Fibroblast of mammary gland (primary cell): ENCODE results near the gene LMO1.
A peak's percentile ranks its signal among the peaks of the same experiment; 100 is the strongest.

Source experiments
- DNase-seq: peaks from one replicate; pipeline ENCODE4 v3.0.0-alpha.2; 2010; ENCODE audit warnings: low read depth
- H3K4me3 ChIP-seq: 2 replicates; pipeline ENCODE4 v1.5.1; 2011; ENCODE audit warnings: low read depth, mild to moderate bottlenecking, low read length, moderate library complexity; ENCODE audit not compliant: control insufficient read depth
- TF ChIP-seq, protein P1 (sequence below): conservative IDR thresholded peaks from 2 replicates; pipeline ENCODE4 v1.5.1; 2011; ENCODE audit warnings: low read depth, low read length, inconsistent platforms; ENCODE audit not compliant: control insufficient read depth, insufficient read depth

Gene LMO1

DNA sequence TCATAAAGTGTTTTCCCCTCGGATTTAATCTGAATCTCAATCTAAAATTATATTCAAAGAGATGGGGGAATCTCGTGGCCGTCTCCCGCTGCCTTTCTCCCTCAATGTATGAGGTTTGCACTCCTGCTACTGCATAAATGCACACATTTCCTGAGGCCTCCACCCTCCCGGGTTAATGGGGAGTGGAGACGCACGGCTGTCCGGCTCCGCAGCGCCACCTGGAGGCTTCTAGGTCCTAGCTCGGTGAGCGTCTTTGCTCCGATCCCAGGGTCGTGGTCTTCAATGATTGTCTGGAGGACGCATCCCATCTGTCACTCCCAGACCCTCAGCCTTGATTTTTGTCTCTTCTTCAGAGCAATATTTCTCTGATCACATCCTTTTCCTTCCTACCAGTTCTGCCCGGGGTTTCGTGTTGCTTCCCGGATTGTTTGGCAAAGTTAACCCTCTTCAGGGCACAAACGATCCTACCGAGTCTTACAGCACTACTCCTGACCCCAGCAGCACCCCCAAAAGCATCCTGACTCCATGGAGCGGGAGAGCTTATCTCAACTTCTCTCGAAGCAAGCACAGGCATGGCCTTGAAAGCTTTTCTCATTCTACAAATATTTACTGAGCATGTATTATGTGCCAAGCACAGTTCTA, at the start of gene LMO1:
Gene LMO1, minus strand, starts transcription at position 110 of the 642 bp plus-strand sequence. CDS start 516 bp downstream, outside the sequence.
- TF ChIP-seq, protein P1, sequence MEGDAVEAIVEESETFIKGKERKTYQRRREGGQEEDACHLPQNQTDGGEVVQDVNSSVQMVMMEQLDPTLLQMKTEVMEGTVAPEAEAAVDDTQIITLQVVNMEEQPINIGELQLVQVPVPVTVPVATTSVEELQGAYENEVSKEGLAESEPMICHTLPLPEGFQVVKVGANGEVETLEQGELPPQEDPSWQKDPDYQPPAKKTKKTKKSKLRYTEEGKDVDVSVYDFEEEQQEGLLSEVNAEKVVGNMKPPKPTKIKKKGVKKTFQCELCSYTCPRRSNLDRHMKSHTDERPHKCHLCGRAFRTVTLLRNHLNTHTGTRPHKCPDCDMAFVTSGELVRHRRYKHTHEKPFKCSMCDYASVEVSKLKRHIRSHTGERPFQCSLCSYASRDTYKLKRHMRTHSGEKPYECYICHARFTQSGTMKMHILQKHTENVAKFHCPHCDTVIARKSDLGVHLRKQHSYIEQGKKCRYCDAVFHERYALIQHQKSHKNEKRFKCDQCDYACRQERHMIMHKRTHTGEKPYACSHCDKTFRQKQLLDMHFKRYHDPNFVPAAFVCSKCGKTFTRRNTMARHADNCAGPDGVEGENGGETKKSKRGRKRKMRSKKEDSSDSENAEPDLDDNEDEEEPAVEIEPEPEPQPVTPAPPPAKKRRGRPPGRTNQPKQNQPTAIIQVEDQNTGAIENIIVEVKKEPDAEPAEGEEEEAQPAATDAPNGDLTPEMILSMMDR = peak; percentile 92
- peak; percentile 68 for DNase-seq
- H3K4me3 ChIP-seq = no peak within 1 kb of the TSS

DNA sequence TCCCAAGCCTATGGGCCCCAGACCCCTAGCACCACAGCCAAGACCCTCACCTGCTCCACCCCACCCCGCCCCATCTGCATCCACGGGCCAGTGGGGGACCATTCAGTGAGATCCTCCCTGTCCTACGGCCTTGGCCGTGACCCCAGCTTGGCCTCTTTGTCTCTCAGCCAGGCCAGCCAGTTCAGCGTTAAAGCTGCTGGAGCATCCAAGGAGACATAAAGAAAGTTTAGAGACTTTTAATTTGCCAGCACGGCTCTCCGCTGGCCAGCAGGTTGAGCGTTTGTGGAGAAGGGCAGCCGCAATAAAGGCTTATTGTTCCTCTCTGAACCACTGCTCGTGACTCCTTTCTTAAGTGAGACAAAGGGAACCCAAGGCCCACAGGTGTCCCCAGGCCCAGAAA, 49.3 kb upstream of the LMO1 start:
- no peak for DNase-seq
- TF ChIP-seq, protein P1 = no peak
- H3K4me3 ChIP-seq = no peak overlapping the region

DNA sequence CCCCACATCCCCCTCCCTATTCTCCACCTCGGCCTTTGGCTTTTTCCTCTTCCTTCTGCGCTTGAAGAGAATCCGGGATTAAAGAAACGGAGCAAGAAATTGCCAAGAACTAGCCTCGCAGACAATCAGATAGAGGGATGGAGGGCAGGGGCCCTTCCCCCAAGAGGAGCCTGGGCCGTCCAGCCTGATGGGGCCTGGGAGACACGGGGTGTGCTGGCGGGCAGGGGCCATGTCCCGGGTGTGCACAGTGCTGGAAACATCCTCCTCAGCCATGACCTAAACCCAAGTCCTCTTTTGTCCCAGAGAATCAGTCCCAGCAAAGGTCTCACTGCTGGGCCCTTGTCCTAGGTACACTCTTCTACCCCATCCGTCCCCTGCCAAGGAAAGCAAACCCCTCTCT, 47.7 kb upstream of the LMO1 start:
- no peak overlapping the region for H3K4me3 ChIP-seq
- DNase-seq = no peak
- TF ChIP-seq, protein P1 = no peak

DNA sequence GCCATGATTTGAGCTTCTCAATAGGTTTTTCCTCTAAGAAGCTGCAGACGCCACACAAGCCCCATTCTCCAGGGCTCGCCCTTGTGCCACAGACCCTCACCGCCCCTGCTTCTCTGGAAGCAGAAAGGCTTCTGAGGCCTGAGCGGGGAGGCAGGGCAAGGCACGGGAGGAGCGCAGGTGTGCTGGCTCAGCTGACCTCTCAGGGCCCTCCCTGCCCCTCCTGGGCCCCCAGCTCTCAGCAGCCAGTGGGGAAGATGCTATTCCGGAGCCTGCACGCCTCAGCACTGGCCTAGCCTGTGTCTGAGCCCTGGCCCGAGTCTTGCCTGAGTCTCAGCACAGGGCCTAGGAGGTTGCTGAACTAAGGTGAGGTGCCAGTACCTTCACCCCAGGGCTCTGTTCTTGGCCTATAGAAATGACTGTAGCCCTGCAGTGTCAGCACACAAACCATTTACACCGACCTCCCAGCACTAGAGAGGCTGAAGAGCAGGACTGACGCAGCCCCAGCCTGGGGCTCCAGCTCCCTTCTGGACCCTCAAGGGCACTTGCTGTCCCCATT, 47.1 kb upstream of the LMO1 start:
- H3K4me3 ChIP-seq = no peak overlapping the region
- DNase-seq = no peak
- TF ChIP-seq, protein P1 = no peak

DNA sequence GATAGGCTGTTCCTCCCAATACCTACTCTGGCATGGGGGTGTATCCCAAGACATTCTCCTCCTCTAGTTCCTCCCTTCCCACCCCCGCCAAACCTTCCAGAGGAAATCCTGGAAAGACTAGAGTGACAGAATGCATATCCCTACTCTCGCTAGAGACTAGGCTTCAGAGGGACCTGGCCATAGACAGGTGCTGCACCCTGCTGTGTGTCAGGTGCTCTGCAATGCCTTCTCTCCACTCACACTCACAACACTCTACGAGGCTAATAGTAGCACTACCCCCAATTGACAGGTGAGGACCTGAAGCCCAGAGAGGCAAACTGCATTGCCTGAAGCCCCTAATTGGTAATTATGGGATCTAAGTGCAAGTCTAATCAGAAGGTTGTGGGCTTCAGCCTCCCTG, 46.2 kb upstream of the LMO1 start:
- no peak for DNase-seq
- H3K4me3 ChIP-seq = no peak overlapping the region
- TF ChIP-seq, protein P1 = no peak

DNA sequence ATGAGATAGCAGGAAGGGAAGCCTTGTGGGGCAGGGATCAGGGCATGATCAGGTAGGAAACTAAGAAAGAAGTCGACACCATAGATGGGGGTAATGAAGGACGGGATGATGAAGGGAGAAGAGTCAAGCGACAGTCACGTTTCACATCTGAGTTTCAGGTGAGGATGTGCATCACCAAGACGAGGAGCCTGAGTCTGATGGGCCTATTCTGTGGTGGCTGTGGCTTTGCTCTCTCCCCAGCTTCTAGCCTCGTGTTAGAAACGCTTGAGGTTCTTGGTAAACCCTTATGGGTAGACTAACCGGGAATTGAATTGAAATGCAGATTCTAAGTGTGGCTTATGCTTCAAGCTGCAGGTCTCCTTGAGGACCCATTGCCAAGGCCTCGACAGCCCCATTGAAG, 45.6 kb upstream of the LMO1 start:
- no peak for DNase-seq
- TF ChIP-seq, protein P1 = no peak
- H3K4me3 ChIP-seq = no peak overlapping the region

DNA sequence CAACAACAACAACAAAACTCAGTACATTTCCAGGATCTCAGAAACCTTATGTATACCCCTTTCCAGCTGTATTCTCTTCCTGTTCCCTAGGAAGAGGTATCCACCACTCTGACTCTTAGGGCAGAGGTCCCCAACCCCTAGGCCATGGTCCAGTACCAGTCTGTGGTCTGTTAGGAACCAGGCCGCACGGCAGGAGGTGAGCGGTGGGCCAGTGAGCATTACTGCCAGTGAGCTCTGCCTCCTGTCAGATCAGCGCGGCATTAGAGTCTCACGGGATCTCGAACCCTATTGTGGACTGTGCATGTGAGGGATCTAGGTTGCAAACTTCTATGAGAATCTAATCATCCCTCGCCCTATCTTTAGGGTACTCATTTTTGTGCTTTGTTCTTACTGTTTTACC, 43.9 kb upstream of the LMO1 start:
- TF ChIP-seq, protein P1 = no peak
- no peak overlapping the region for H3K4me3 ChIP-seq
- DNase-seq = no peak
